ENCODE data around the gene BMPER. TPM values are rescaled to one million over a fixed set of nuclear protein-coding genes. Genes with fewer than 3 reads are reported as not detected.

The BMPER gene
- total and polyA plus RNA-seq, 2 experiments from 2014 or later, result 4.5 to 6.3 TPM

DNA sequence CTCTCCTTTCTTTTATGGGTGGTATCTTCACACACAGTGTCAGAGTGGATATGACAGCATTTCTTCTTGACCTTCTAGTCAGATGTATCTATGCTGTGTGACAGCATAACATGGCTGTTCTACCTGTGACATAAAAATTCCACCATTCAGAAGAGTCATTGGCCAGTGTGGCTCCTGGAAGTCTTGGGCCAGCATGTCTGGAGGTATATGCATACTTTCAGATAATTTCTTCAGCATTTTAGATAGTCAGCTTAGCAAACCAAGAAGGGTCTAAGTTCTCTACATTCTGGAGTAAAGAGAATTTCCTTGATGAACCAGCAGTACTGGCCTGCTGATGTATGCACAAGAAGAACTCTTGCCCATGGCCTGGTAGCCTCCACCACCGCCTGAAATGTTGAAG lies 179.3 kb downstream of the BMPER start:
- Histone ChIP-seq H3K79me2 (no peaks in the 10 kb centered on the region), H2AFZ (no peak overlapping the region), H3K36me3 (replicated peaks; ENCODE audit: insufficient read depth, low read depth) (no peaks in the 10 kb centered on the region), H3K9me2 (replicated peaks; ENCODE audit: insufficient read depth) (no peaks in the 10 kb centered on the region), H3K27ac (no peak overlapping the region), H3K9me3 (ENCODE audit: low read depth) (no peaks in the 10 kb centered on the region), H3K4me2 (no peak overlapping the region), H4K20me1 (ENCODE audit: insufficient read depth, poor library complexity, severe bottlenecking) (no peaks in the 10 kb centered on the region), H3K27me3 (no peaks in the 10 kb centered on the region), H3K4me1 (ENCODE audit: insufficient read depth) (no peaks in the 10 kb centered on the region), H3K4me3 (no peak overlapping the region)
- 100% methylated on average over 1 of the region's 1 CpG for WGBS (ENCODE audit: low lambda C conversion rate, missing lambda C conversion rate)
- TF ChIP-seq EZH2phosphoT487 (IDR thresholded peaks at IDR 0.05; ENCODE audit: low read depth, severe bottlenecking, unreplicated experiment) (no peak), CTCF (IDR thresholded peaks at IDR 0.05; ENCODE audit: poor library complexity) (no peak), EZH2 (IDR thresholded peaks at IDR 0.05; ENCODE audit: borderline replicate concordance) (no peak)
- no peak for DNase-seq (ENCODE audit: low spot score)

DNA sequence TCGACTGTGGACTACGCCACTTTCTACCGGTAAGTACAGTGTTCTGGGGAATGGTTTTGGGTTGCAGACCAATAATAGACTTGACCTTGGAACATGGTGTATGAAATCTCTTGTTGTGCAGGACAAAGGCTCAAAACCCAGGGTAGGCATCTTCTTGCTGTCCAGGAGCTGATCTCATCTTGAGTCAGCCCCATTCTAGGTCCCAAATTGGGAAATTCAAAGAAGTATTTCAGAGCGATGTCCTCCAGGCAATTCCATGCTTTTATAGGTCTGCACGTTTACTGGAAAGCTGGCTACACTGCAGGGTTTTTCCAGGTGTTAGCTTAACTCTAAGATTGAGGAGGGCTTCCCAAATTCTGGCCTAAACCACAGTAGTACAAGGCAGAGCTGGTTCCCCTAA lies 180.7 kb downstream of the BMPER start:
- Histone ChIP-seq H3K4me3 (no peak overlapping the region), H3K4me1 (ENCODE audit: insufficient read depth) (no peaks in the 10 kb centered on the region), H3K9me2 (replicated peaks; ENCODE audit: insufficient read depth) (no peaks in the 10 kb centered on the region), H2AFZ (no peak overlapping the region), H3K27ac (no peak overlapping the region), H4K20me1 (ENCODE audit: insufficient read depth, poor library complexity, severe bottlenecking) (no peaks in the 10 kb centered on the region), H3K4me2 (no peak overlapping the region), H3K27me3 (no peaks in the 10 kb centered on the region), H3K9me3 (ENCODE audit: low read depth) (no peaks in the 10 kb centered on the region), H3K36me3 (replicated peaks; ENCODE audit: insufficient read depth, low read depth) (no peaks in the 10 kb centered on the region), H3K79me2 (no peaks in the 10 kb centered on the region)
- no peak for DNase-seq (ENCODE audit: low spot score)
- TF ChIP-seq EZH2 (IDR thresholded peaks at IDR 0.05; ENCODE audit: borderline replicate concordance) (no peak), CTCF (IDR thresholded peaks at IDR 0.05; ENCODE audit: poor library complexity) (no peak), EZH2phosphoT487 (IDR thresholded peaks at IDR 0.05; ENCODE audit: low read depth, severe bottlenecking, unreplicated experiment) (no peak)
- WGBS (ENCODE audit: low lambda C conversion rate, missing lambda C conversion rate), result 97% methylated on average over 5 of the region's 5 CpGs

DNA sequence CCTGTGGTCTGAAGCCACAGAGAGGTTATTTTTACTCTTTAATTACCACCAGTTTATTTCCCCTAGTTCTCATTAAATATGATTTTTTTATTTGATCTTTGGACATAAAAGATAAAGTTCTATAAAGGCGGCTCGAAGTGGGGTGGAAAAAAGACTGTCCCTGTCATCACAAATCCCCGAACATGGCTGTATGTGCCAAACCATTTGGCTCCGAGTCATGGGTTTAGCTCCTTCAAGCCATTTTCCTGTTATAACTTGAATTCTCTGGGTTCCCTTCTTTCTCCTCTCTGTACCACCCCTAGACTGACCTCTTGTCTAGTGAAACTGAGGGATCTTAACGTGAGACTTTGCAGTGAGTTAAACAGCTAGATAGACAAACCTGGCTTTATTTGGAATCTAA lies 181.6 kb downstream of the BMPER start:
- no peaks in the 10 kb centered on the region for H3K9me3 ChIP-seq (ENCODE audit: low read depth)
- H3K4me2 ChIP-seq, result no peak overlapping the region
- no peaks in the 10 kb centered on the region for H3K36me3 ChIP-seq (replicated peaks; ENCODE audit: insufficient read depth, low read depth)
- H3K4me1 ChIP-seq (ENCODE audit: insufficient read depth), result no peaks in the 10 kb centered on the region
- H3K27me3 ChIP-seq, result no peaks in the 10 kb centered on the region
- no peak overlapping the region for H2AFZ ChIP-seq
- WGBS (ENCODE audit: low lambda C conversion rate, missing lambda C conversion rate), result 88% methylated on average over 5 of the region's 5 CpGs
- no peaks in the 10 kb centered on the region for H4K20me1 ChIP-seq (ENCODE audit: insufficient read depth, poor library complexity, severe bottlenecking)
- no peak for DNase-seq (ENCODE audit: low spot score)
- no peak for TF ChIP-seq EZH2 (IDR thresholded peaks at IDR 0.05; ENCODE audit: borderline replicate concordance)
- TF ChIP-seq CTCF (IDR thresholded peaks at IDR 0.05; ENCODE audit: poor library complexity), result no peak
- TF ChIP-seq EZH2phosphoT487 (IDR thresholded peaks at IDR 0.05; ENCODE audit: low read depth, severe bottlenecking, unreplicated experiment), result no peak
- H3K79me2 ChIP-seq, result no peaks in the 10 kb centered on the region
- H3K27ac ChIP-seq, result no peak overlapping the region
- H3K4me3 ChIP-seq, result no peak overlapping the region
- H3K9me2 ChIP-seq (replicated peaks; ENCODE audit: insufficient read depth), result no peaks in the 10 kb centered on the region
